NB4 (cell line): ENCODE measurements around the gene RNU2-63P.

Experiments
- CTCF ChIP-seq: IDR thresholded peaks from one replicate; pipeline ENCODE4 v1.5.1; 2012; ENCODE audit warnings: low read depth, low read length
- MYC ChIP-seq: IDR thresholded peaks from 2 replicates; pipeline ENCODE4 v1.6.1; 2011; ENCODE audit warnings: low read depth, low read length
- POLR2A ChIP-seq: IDR thresholded peaks from 2 replicates; pipeline ENCODE4 v1.6.1; 2011; ENCODE audit warnings: mild to moderate bottlenecking; ENCODE audit not compliant: insufficient read length; ENCODE audit errors: extremely low read depth
- TF ChIP-seq, protein P1 (sequence below): IDR thresholded peaks from 2 replicates; pipeline ENCODE4 v1.6.1; 2011; ENCODE audit warnings: low read depth, low read length

- TF ChIP-seq CTCF (no peak), POLR2A (no peak), MYC (no peak)
- TF ChIP-seq, protein P1, sequence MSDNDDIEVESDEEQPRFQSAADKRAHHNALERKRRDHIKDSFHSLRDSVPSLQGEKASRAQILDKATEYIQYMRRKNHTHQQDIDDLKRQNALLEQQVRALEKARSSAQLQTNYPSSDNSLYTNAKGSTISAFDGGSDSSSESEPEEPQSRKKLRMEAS = no peak
These were observed 2.6 kb upstream of the RNU2-63P start for GRCh38 chr2:88018909-88019308.
